IMR-90 (cell line): ENCODE results near the gene CMPK2.

ENCODE experiments used
- BHLHE40 ChIP-seq: fragments of 150-350 bp; IDR thresholded peaks from 2 replicates; pipeline ENCODE4 v1.6.1; 2016; ENCODE audit warnings: mild to moderate bottlenecking, low read depth, low read length
- CEBPB ChIP-seq: IDR thresholded peaks from 2 replicates; pipeline ENCODE4 v1.6.1; 2012; ENCODE audit warnings: low read depth, low read length, improper control_type of control experiment
- CTCF ChIP-seq: conservative IDR thresholded peaks from 2 replicates; pipeline ENCODE4 v1.5.1; 2012; ENCODE audit warnings: mild to moderate bottlenecking, low read depth, low read length, improper control_type of control experiment
- MXI1 ChIP-seq: IDR thresholded peaks from 2 replicates; pipeline ENCODE4 v1.6.1; 2012; ENCODE audit warnings: low read depth, mild to moderate bottlenecking, low read length, moderate library complexity, borderline replicate concordance
- POLR2A ChIP-seq: IDR thresholded peaks from 2 replicates; pipeline ENCODE4 v1.6.1; 2012; ENCODE audit warnings: mild to moderate bottlenecking, low read depth, low read length

DNA sequence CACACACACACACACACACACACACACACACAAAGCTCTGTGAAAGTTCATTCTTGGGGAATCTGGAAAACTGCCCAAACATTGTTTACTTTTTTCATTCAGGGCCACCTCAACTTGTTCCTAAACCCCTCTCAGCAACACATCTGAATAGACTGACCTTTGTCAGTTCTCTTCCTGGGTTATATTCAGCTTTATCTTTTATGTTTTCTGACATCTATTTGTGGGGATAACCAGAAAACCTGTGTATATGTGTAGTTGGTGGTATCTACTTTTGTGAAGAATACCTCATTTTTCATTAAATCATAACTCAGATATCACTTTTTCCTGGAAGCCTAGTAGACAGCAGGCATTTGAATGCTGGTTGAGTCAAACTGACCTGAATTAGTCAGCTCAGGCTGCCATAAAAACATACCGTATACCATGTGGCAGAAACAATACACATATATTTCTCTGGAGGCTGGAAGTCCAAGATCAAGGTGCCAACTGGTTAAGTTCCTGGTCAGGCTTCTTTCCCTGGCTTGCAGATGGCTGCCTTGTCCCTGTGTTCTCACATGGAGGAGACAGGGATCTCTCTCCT lies 40.5 kb upstream of the CMPK2 start:
- TF ChIP-seq CTCF (no peak), POLR2A (no peak), BHLHE40 (no peak), MXI1 (no peak), CEBPB (no peak)
